Measurements from ENCODE around the gene IRF9.

- TF ChIP-seq CTCF (IDR thresholded peaks at IDR 0.05; ENCODE audit: low read length) (no peak), EZH2phosphoT487 (IDR thresholded peaks at IDR 0.05; ENCODE audit: low read length) (no peak), EZH2 (optimal IDR thresholded peaks at IDR 0.05; ENCODE audit: low read depth, low read length) (no peak)
These were observed 19.8 kb upstream of the IRF9 start, which contains the start of gene EMC9 for GRCh38 chr14:24141097-24141880.
